SKM-1 (cell line): ENCODE data around the gene AP3S1.
A peak's percentile ranks its signal among the peaks of the same experiment; 100 is the strongest.
"Not testable (repeated sequence)": the region's sequence is repeated elsewhere in the genome, so short reads cannot be mapped to it uniquely, and the experiment has no call there.

ENCODE experiments used
- DNase-seq: peaks from one replicate; lab custom pipeline; 2025; ENCODE audit not compliant: unreplicated experiment; lab: John Stamatoyannopoulos, UW

Gene AP3S1

GRCh38 chr5:115841382-115842088, at the start of gene AP3S1, which contains the start of gene ATG12:
Gene AP3S1, plus strand, starts transcription at chr5:115841935. Its CDS starts 103 bp downstream, at chr5:115842038.
Gene ATG12, minus strand, starts transcription at chr5:115841565. Its CDS starts 13 bp downstream, at chr5:115841552.
- peak; percentile 98 for DNase-seq

DNA sequence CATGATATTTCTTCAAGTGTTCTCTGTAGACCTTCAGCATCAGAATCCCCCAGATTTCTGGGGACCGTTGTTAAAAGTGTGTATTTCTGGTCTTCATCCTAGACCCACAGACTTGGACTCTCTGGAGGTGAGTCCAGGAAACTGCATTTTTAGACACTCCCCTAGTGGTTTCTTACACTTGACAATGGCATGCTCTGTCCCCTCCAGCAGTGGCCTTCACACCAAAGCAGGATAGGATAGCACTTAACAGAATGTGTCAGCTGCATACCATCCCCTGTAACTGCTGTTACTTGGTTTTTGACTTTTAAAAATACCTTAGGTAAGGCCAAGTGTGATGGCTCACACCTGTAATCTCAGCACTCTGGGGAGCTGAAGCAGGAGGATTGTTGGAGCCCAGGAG, 46.0 kb upstream of the AP3S1 start:
- no peak for DNase-seq

DNA sequence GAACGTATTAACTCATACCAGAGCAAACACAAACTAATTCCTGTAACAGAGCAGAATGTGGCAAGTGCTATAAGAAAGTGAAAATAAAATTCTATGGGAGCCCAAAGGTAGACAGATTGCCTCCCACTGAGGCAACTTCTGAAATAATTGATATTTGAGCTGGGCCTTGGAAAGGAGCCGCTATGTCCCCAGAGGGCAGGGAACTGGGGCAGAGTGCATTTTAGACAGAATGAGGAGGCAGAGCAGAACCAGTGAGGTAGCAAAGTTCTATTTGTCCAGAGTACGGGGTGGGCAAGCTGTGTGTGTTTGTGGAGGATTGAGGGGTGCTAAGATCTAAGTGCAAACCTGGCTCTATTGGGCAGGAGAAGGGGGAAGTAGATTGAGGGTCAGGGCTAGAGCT, 45.1 kb upstream of the AP3S1 start:
- DNase-seq, result no peak

DNA sequence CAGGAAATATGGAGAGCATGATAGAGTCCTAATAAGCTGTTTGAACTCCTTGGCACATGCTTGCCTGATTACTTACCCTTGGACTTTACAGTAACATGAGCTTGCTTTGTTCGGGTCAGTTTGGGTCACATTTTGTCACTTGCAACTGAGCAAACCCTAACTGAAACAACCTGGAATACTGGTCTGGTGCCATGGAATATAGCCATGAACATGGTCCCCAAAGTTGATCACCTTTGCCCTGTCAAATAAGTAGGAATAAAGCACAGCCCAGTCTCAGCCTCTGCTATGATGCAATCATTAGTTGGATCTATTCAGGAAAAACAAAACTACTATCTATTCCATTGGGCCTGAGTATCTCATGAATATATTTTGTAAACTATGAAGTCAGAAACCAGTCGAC, 43.5 kb upstream of the AP3S1 start:
- no peak for DNase-seq

- DNase-seq, result no peak
These were observed 41.6 kb upstream of the AP3S1 start for GRCh38 chr5:115800108-115800507.

DNA sequence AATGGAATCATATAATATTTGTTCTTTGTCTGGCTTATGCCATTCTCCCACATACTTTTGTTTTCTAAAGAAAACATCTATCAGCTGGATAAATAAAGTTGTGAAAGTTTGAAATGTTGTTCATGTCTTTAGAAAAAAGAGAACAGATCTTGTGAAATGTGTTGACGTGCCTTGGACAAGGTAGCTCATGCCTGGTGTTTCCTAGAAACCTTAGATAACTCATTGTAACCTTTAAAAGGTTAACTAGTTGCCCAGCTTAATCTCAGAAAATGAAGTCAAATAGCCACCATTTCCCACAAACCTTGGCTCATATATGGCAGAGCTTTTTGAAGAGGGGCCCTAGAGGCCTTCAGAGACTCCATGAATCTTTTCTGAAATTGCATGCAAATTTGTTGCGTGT, 40.6 kb upstream of the AP3S1 start:
- DNase-seq, result no peak

DNA sequence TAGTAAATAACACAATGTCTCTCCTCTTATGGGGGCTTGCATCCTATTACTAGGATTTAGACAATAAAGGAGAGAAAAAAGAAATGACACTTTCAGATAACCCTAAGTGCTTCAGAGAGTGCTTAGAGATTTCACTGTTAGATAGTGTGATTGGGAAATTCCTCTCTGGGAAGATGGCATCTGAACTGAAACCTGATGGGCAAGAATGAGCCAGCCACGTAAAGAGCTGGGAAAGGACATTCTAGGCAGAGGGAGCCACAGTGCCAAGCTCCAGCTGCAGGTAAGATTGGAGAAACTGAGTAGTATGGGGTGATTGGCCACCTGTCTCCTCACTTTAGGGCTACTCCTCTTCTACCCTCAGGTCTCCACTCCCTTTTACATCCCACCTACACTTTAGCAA, 39.8 kb upstream of the AP3S1 start:
- no peak for DNase-seq

DNA sequence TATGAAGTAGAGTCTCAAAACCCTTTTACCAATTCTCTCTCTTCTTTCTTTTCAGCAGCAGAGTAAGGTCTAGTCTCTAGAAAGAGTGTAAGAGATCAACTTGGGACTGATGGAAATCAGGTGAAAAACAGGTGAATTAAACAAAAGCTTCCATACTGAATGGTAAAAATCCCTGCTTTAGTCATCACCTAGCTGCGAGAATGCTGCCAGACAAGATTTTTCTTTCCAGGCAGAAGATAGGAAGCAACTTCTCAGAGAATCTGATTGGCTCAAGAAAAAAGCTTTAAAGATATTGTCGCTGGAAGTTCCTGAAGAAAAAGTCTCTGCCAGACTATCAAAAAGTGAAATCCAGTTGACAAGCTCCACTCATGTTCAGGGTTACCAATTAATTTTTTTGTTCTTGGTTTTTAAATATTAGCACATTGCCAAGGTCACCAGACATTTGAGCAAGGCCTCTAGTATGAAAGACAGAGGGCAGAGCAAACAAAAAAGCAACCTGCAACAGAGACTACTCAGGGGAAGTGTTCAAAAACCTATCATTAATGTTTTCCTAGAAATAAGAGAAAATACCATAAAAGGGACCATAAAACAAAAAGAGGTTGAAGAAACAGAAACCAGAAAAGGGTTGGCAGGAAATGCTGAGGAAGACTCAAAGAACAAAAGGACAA, 34.6 kb upstream of the AP3S1 start:
- no peak for DNase-seq

DNA sequence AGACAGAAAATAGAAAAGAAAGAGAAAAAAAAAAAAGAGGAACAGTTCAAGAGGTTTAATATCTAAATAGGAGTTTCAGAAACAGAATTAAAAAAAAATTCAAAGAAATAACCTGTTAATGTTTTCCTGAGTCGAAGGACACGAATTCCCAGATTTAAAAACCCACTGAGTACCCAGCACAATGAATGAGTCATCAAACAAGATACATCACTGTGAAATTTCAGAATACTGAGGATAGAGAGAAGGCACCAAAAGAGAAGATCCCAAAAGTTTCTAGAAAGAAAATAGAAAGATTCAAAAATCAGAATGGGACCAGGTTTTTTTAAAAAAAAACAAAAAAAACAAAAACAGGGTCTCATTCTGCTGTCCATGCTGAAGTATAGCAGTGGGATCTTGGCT, 34.1 kb upstream of the AP3S1 start:
- no peak for DNase-seq

GRCh38 chr5:115808066-115808465, 33.7 kb upstream of the AP3S1 start:
- not testable (repeated sequence) for DNase-seq

DNA sequence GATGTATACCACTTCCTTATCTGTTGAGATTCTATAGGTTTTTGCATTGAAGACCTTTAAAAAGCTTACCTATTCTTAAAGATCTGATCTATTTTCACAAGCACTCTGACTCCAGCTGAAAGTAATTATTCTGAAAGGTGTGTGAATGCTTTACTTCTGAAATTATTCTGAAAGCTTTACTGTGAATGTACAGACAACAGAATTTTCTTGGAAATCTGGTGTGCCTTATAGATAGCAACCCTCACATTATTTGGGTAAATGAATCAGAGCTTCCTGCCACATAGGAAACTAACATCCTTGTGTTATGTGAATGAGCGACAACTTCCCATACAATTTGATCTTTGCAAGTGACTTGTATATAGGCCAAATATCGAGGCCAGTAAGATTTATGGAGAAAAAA, 31.8 kb upstream of the AP3S1 start:
- DNase-seq, result no peak

GRCh38 chr5:115810761-115811160, 31.0 kb upstream of the AP3S1 start:
- no peak for DNase-seq

DNA sequence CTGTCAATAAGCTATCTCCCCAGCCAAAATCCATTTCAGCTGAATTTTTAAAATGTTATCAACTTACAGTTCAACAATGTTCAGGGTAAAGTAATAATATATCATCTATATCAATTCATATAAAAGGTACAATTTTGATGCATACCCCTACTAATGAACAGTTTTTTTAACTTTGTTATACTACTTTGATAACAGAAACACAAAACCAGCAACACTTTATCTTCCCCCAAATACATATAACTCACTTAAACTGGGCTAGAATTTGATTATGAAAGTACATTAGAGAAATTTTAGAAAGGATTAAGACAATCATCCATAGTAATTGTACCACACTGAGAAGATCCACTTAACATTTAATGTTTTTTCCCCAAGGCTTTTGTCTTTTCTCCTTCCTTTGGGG, 30.3 kb upstream of the AP3S1 start:
- DNase-seq, result no peak

DNA sequence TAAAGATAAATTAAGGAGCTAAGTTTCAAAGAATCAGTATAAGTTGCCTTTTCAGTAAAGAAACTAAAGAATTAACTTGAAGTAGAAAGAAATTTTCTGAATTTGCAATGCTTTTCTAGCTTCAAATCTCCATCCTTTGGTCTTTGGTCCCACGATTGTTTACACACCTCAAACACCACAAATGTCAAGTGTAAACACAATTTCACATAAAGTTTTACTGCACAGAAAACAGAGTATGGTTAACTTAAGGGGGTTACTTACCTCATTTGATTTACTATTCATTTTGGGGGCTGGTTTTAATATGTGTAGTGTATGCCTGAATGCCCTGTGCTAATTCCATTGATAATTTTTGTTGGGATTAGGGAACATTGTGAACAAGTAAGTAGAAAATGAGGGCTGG, 29.4 kb upstream of the AP3S1 start:
- DNase-seq, result no peak

- no peak for DNase-seq
These were observed 28.0 kb upstream of the AP3S1 start for GRCh38 chr5:115813719-115814118.

DNA sequence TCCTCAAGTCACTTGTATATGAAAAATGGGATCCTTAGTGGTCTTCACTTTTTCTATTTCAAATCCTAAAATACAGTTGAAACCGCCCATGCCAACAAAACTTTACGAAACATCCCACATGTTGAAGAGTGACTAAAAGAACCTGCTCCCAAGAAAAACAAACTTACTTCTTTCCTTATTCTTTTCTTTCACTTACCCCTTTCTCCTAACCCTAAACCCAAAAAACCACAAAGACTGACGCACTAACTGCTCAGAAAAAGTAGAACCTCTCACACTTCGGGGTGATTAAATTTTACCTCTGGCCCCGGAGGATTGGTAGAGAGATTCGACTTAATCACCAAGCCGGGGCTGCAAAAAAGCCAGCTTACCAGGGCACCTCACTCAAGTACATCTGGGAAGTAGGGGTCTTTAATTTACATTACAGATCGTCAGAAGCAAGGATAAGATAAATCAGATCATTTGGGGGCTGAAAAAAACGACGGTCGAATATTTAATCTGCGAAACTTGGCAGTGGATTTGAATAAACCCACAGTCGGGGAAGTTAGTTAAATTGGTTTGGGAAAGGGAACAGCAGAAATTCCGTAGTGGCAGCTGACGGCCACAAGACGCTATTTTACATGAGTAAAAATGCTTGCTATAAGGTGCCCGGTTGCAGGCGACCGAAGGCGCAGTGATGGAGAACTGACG, 26.6 kb upstream of the AP3S1 start:
- DNase-seq, result no peak

- no peak for DNase-seq
These were observed 26.0 kb upstream of the AP3S1 start for GRCh38 chr5:115815693-115816225.

DNA sequence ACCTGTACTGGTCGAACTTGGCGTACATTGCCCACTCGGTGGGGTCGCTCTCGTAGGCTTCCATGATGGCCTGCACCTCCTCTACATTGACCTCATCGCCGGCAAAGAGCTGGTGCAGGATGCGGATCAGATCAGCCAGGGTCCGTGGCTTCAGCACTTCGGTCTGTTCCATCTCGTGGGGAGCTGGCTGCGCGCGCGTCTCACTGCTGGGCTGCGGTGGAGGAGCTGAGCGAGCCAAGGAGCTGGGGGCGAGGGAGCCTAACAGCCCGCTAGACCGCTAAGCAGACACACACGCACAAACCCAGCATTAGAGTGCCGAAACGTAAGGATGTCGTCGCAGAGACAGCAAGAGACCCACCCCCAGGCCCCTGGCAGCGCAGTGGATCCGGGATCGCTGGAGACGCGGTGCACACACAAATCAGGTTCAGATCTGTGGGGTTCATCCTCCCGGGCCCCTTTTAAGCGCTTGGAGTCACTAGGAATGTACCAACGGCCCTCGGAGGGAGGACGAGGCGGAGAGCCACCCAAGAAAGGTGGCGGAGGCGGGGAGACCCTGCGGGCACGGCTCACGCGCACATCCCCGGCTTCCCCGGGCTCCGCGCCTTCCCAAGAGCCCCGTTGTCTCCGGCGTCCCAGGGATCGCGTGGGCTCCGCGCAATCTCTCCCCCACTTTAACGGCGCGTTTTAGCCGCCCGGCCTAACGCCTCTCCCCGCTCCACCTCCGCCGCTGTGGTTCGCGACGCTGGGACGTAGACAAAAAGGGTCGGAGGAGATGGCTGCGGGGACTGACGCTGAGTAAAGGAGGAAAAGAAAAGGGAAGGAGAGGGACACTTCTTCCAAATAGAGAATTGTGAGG, 25.3 kb upstream of the AP3S1 start, which contains the start of gene CDO1:
CDO1 (minus strand) TSS at position 434 of the 856 bp plus-strand sequence; CDS start at position 172, 262 bp downstream.
- peak; percentile 24 for DNase-seq

GRCh38 chr5:115817386-115817785, 24.3 kb upstream of the AP3S1 start:
- DNase-seq, result no peak

DNA sequence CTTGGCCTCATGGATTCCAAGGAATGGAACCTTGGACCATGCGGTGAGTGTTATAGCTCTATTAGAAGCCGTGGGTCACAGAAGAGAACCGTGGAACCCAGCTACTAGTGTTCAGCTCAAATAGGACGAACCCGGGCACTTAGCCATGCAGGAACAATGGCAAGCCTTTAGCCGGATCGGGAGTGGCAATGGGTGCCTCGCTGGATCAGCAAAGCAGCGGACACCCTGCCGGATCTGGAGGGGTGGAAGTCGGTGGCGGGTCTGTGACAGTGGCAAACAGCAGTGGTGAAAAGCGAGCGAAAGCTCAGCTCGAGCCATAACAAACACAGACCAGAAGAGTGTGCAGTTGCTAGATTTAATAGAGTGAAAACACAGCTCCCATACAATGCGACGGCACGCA, 22.9 kb upstream of the AP3S1 start:
- DNase-seq, result no peak

- DNase-seq, result no peak
These were observed 20.9 kb upstream of the AP3S1 start for GRCh38 chr5:115820846-115821245.
